Fibroblast of lung (primary cell): ENCODE measurements around the gene FAM78A.

Experiments
- CTCF ChIP-seq, 2 donors: IDR thresholded peaks in 1 of 2; conservative IDR thresholded peaks in 1 of 2; 1 replicate in 1 of 2; 2 replicates in 1 of 2; pipeline ENCODE4 v1.5.1; 2011 to 2012; ENCODE audit warnings: low read length in 2 of 2, control low read depth in 1 of 2, inconsistent platforms in 1 of 2, low read depth in 1 of 2, mild to moderate bottlenecking in 1 of 2
- EZH2 ChIP-seq: IDR thresholded peaks from 2 replicates; pipeline ENCODE4 v1.5.1; 2012; ENCODE audit warnings: low read length, control low read depth, mild to moderate bottlenecking; ENCODE audit errors: missing control alignments

GRCh38 chr9:131307974-131308373 is 31.7 kb upstream of the FAM78A start:
- TF ChIP-seq CTCF (conservative IDR thresholded peaks at IDR 0.05 in 1 of 2, IDR thresholded peaks at IDR 0.05 in 1 of 2; ENCODE audit: low read depth in 1 of 2, low read length in 2 of 2) (no peak), EZH2 (no peak)
